ENCODE results near the gene SEMA3C.

The SEMA3C gene

DNA sequence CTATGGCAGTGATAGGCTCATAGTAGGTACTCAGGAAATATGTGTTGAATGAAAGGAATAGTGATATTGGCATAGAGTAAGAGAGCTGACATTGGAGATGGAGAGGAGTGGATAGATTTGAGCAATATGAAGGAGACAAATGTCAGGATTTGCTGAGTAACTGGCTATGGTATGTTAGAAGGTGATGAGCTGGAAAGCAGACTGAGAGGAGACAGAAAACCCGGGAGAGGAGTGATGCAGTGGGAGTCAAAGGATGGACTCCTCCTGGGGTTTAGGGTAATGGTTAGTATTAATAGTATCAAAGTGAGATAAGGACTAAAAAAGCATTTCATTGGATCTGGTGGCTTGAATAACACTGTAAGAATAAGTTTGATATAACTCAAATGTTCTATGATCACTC is 215.6 kb downstream of the SEMA3C start:
- H3K36me3 ChIP-seq (ENCODE audit: control insufficient read depth in 2 of 2, insufficient read depth in 1 of 2, low read length in 2 of 2) = no peaks in the 10 kb centered on the region
- TF ChIP-seq ZNF37A (tag by site-specific recombination; IDR thresholded peaks at IDR 0.05) = no peak
- TF ChIP-seq ZNF560 (tag by site-specific recombination; IDR thresholded peaks at IDR 0.05; ENCODE audit: borderline replicate concordance) = no peak
- no peak for TF ChIP-seq ZSCAN4 (tag by site-specific recombination; IDR thresholded peaks at IDR 0.05)
- TF ChIP-seq ZNF510 (tag by site-specific recombination; IDR thresholded peaks at IDR 0.05; ENCODE audit: insufficient replicate concordance) = no peak
- TF ChIP-seq MYNN (tag by site-specific recombination; IDR thresholded peaks at IDR 0.05; ENCODE audit: borderline replicate concordance) = no peak
- no peak for TF ChIP-seq ZNF133 (tag by site-specific recombination; IDR thresholded peaks at IDR 0.05)
- TF ChIP-seq ZNF596 (tag by site-specific recombination; IDR thresholded peaks at IDR 0.05) = no peak
- no peak for TF ChIP-seq ZIC2 (tag by site-specific recombination; IDR thresholded peaks at IDR 0.05)
- no peak for TF ChIP-seq REPIN1 (tag by site-specific recombination; IDR thresholded peaks at IDR 0.05; ENCODE audit: low read depth)
- no peak for TF ChIP-seq ZNF302 (tag by site-specific recombination; IDR thresholded peaks at IDR 0.05; ENCODE audit: low read depth)
- TF ChIP-seq ZNF501 (tag by site-specific recombination; IDR thresholded peaks at IDR 0.05) = no peak
- no peak for TF ChIP-seq SCRT2 (tag by site-specific recombination; IDR thresholded peaks at IDR 0.05)
- TF ChIP-seq ZNF121 (tag by site-specific recombination; IDR thresholded peaks at IDR 0.05) = no peak
- TF ChIP-seq, protein P1, sequence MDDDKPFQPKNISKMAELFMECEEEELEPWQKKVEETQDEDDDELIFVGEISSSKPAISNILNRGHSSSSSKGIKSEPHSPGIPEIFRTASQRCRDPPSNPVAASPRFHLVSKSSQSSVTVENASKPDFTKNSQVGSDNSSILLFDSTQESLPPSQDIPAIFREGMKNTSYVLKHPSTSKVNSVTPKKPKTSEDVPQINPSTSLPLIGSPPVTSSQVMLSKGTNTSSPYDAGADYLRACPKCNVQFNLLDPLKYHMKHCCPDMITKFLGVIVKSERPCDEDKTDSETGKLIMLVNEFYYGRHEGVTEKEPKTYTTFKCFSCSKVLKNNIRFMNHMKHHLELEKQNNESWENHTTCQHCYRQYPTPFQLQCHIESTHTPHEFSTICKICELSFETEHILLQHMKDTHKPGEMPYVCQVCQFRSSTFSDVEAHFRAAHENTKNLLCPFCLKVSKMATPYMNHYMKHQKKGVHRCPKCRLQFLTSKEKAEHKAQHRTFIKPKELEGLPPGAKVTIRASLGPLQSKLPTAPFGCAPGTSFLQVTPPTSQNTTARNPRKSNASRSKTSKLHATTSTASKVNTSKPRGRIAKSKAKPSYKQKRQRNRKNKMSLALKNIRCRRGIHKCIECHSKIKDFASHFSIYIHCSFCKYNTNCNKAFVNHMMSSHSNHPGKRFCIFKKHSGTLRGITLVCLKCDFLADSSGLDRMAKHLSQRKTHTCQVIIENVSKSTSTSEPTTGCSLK (tag by site-specific recombination; IDR thresholded peaks at IDR 0.05) = no peak
- no peak for TF ChIP-seq ZNF585B (tag by site-specific recombination; IDR thresholded peaks at IDR 0.05)
- TF ChIP-seq BCL11A (tag by site-specific recombination; IDR thresholded peaks at IDR 0.05; ENCODE audit: low read depth) = no peak
- TF ChIP-seq ZNF18 (tag by site-specific recombination; IDR thresholded peaks at IDR 0.05) = no peak
- H3K4me3 ChIP-seq (ENCODE audit: low read depth, low read length) = no peak overlapping the region
- H3K9me3 ChIP-seq (ENCODE audit: control insufficient read depth, insufficient read depth, low read depth, low read length) = no peaks in the 10 kb centered on the region
- POLR2A ChIA-PET = no interaction called here
- H3K27ac ChIP-seq (ENCODE audit: extremely low read depth, low read depth, low read length) = no peak overlapping the region
- peaks cover 10% of the 10 kb centered on the region for H3K4me1 ChIP-seq (ENCODE audit: control insufficient read depth, insufficient read depth, low read length)
- CTCF ChIA-PET = interaction anchor here (0.6 to 0.7 kb wide), 3 partner anchors 20 to 346 kb away, joined by 3 to 4 read pairs (median 3); no protein-coding TSS in a partner anchor

GRCh38 chr7:80699721-80700256 is 219.1 kb downstream of the SEMA3C start:
- no peaks in the 10 kb centered on the region for H3K9me3 ChIP-seq (ENCODE audit: control insufficient read depth, insufficient read depth, low read depth, low read length)
- H3K36me3 ChIP-seq (ENCODE audit: control insufficient read depth in 2 of 2, insufficient read depth in 1 of 2, low read length in 2 of 2) = no peaks in the 10 kb centered on the region
- ChIA-PET CTCF (interaction anchor here (0.6 to 2.7 kb wide), 5 partner anchors 81 to 1514 kb away, joined by 3 to 7 read pairs (median 3); partner anchors contain the start of gene SEMA3C), POLR2A (no interaction called here)
- no peak overlapping the region for H3K4me3 ChIP-seq (ENCODE audit: low read depth, low read length)
- no peak overlapping the region for H3K27ac ChIP-seq (ENCODE audit: extremely low read depth, low read depth, low read length)
- TF ChIP-seq ZNF837 (tag by site-specific recombination; IDR thresholded peaks at IDR 0.05) = no peak
- TF ChIP-seq MEIS1 (CRISPR knock-in tag; IDR thresholded peaks at IDR 0.05; ENCODE audit: borderline replicate concordance) = no peak
- TF ChIP-seq ZNF394 (tag by site-specific recombination; IDR thresholded peaks at IDR 0.05; ENCODE audit: borderline replicate concordance) = no peak
- no peak for TF ChIP-seq ZNF623 (tag by site-specific recombination; IDR thresholded peaks at IDR 0.05)
- no peak for TF ChIP-seq ZNF266 (tag by site-specific recombination; IDR thresholded peaks at IDR 0.05; ENCODE audit: low read depth)
- TF ChIP-seq ZNF423 (tag by site-specific recombination; IDR thresholded peaks at IDR 0.05) = no peak
- TF ChIP-seq ZNF530 (tag by site-specific recombination; IDR thresholded peaks at IDR 0.05; ENCODE audit: low read depth) = no peak
- TF ChIP-seq ZNF596 (tag by site-specific recombination; IDR thresholded peaks at IDR 0.05) = no peak
- TF ChIP-seq PBX3 (CRISPR knock-in tag; IDR thresholded peaks at IDR 0.05) = no peak
- no peak for TF ChIP-seq ZNF221 (tag by site-specific recombination; IDR thresholded peaks at IDR 0.05; ENCODE audit: borderline replicate concordance)
- H3K4me1 ChIP-seq (ENCODE audit: control insufficient read depth, insufficient read depth, low read length) = peaks cover 9% of the 10 kb centered on the region
